GM19351 (cell line): ENCODE data around the gene FRMPD4.

Experiments used
- ATAC-seq: cut with Tn5 transposase; IDR thresholded peaks from one replicate; pipeline ENCODE4 v1.9.1; 2021; ENCODE audit warnings: mild to moderate bottlenecking, moderate library complexity; ENCODE audit not compliant: unreplicated experiment

The FRMPD4 gene

DNA sequence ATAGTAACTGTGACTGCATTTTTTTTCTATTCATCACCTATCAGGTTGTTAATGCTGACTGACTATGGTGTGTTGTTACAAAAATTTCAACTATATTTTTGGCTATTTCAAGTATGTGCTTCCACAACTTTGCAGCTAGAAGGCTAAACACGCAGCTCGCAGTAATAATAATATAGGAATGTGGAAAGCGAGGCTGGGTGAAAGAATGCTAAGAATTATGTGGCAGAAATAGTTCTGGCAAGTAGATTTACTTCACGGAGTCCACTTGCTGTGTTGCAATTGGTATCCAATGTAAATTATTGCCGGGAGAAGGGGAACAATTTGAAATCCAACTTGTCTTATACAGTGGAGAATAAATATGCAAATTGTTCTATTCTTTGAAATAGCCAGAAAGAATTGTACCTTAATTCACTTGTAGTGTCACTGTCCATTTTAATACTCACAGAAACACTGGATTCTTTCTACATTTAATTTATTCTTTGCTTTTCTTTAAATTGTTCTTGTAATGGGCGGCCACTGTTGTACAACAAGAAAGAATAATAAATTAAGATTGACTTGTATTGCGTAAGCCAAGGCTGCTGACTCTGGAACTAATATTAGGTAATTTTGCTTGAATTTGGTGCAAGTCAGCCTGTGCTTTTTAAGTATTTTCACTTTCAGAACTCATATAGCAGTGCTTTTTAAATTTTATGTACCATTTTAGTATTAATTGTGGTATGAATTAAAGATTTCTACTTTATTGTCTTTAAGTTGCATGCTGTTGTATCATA, 154.9 kb downstream of the FRMPD4 start:
- no peak for ATAC-seq

GRCh38 chrX:12297353-12297752, 159.1 kb downstream of the FRMPD4 start:
- no peak for ATAC-seq

DNA sequence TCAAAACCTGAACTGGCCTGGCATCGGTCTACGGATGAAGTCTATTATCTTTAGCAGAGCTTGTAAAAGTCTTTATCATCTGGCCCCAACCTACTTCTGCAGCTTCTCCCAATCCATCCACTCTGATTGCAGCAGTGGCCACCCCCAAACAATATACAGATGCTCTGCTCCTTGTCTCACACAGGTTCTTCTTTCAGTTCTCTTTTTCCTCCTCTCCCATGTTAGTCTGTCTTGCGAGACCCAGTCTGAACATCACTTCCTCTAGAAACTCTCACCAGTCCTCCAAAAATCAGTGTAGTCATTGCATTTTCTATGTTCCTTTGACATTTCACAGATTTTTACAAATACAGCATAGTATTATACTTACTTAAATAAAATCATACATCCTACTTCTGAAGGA, 163.0 kb downstream of the FRMPD4 start:
- ATAC-seq, result no peak

DNA sequence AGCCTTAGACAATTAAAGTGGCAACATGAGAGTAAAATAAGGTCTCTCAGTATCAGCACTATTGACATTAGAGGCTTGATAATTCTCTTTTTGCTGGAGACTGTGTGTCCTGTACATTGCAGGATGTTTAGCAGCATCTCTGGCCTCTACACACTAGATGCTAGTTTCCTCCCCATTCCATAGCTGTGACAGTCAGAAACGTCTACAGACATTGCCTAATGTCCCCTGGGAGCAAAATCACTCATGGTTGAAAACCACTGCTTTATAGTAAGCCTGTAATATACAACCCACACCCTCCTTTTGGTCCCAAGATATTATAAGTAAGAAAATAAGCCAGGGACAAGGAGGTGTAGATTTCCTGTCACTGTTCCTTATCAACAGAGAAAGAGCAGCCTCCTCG, 166.0 kb downstream of the FRMPD4 start:
- no peak for ATAC-seq

DNA sequence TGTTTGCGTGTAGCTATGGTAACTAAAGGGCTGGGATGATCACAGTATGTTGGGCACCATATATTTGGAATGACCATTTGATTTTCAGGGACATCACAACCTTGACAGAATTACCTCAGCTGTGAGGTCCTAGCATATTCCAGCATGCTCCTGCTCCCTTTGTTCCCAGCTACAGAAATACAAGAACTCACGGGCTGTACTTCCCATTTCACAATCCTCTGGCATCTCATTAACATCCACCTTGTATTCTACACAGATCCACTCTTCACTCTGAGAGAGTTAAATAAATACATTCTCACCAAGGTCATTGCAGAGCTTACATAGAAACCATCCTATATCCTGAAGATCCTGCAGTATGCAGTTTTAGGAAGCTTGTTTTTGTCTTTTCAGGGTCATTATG, 169.7 kb downstream of the FRMPD4 start:
- ATAC-seq, result no peak

GRCh38 chrX:12308420-12308819, 170.1 kb downstream of the FRMPD4 start:
- ATAC-seq, result no peak

DNA sequence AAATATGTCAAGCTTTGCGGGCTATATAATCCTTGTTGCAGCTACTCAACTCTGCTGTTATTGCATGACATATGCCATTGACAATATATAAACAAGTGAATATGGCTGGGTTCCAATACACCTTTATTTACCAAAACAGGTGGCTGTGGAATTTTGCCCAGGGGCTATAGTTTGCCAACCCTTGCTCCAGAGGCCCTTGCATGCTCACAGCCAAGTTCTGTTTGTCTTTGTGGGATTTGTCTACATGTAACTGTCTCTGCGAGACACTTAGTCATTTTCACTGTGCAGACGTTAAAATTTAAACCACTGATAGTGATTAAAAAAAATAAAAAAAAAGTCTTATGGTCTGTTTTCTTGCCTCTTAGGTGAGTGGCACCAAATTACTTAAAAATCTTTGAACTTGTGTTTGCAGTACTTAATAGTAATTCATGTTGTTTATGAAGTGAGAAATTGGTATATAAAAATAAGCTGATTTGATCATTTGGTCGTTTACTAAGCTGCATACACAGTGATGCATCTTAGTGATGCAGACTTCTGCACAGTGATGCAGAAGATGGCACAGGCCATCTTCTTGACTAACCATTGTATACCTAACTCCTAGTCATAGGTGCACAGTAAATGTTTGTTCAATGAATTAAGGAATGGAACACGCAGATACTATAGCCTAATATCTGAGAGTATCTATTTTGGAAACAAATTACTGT, 170.9 kb downstream of the FRMPD4 start:
- no peak for ATAC-seq

- ATAC-seq, result no peak
Measured at GRCh38 chrX:12309744-12310076, 171.4 kb downstream of the FRMPD4 start.

GRCh38 chrX:12314651-12315050, 176.4 kb downstream of the FRMPD4 start:
- ATAC-seq, result no peak

DNA sequence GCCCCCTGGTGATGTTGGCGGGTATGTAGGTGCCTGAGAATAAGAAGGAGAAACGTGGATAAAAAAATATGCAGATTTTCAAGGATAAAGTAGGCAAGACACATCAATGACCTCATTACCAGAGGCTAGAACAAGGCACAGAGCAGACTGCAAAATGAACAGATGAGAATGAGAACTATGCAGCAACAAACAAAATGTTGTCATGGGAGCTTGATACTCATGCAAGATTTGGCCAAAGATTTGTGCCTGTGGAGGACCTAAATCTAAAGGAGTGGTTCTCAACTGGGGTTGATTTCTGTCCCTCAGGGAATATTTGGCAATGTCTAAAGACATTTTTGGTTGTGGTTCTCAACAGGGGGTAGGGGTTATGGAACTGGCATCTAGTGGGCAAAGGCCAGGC, 177.3 kb downstream of the FRMPD4 start:
- no peak for ATAC-seq

DNA sequence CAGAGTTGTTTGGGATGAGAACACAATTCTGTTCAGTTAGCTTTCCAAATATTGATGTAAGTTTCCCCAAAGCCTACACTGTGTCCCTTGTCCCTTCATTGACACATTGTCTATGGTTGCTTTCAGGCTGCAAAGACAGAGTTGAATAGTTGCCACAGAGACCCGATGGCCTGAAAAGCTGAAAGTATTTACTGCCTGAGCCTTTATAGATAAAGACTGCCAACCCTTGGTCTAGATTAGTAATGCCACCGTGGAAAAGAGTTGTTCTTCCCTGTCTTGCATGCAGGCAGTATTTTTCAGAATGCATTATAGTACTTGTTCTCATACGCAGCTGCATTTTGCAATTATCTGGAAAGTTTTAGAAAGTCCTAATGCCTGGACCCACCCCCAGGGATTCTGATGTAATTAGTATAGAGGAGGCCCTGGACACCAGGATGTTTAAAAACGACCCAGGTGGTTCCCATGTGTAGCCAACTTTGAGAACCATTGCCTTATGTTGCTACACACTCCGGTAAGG, 180.8 kb downstream of the FRMPD4 start:
- no peak for ATAC-seq

- no peak for ATAC-seq
Measured at GRCh38 chrX:12319992-12320391, 181.7 kb downstream of the FRMPD4 start.

- no peak for ATAC-seq
Measured at GRCh38 chrX:12322031-12322430, 183.8 kb downstream of the FRMPD4 start.

DNA sequence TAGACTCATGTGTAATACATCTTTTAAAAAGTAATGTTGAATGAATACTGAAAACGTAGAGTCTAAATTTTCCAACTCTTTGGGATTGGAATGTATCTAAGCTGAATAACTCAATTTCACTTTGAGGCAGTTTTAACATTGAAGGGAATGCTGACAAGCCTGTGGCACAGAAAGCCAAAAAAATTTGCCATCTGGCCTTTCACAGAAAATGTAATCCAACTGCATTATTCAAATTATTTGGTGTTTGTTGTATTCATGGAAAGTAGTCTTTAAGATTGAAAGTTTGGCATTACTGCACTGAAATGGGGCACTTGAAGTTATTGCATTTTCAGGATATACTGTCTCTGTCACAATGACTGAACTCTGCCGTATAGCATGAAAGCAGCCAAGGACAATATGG, 186.9 kb downstream of the FRMPD4 start:
- ATAC-seq, result no peak

- no peak for ATAC-seq
Measured at GRCh38 chrX:12327836-12328235, 189.6 kb downstream of the FRMPD4 start.

- no peak for ATAC-seq
Measured at GRCh38 chrX:12329476-12329875, 191.2 kb downstream of the FRMPD4 start.

DNA sequence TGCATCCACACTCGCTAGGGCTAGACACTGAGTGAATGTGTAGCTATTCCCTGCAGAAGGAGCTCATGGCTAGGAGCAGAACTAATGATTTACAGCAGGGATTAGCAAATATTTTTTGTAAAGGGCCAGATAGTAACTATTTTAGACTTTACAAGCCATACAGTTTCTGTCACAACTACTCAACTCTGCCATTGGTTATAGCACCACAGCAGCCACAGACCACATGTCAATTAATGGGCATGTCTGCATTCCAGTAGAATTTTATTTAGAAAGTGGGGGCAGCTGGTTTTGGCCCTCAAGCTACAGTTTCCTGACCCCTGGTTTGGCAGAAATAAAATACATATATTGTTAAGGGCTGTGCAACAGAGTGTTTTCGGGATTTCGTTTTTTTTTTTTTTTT, 192.6 kb downstream of the FRMPD4 start:
- no peak for ATAC-seq

DNA sequence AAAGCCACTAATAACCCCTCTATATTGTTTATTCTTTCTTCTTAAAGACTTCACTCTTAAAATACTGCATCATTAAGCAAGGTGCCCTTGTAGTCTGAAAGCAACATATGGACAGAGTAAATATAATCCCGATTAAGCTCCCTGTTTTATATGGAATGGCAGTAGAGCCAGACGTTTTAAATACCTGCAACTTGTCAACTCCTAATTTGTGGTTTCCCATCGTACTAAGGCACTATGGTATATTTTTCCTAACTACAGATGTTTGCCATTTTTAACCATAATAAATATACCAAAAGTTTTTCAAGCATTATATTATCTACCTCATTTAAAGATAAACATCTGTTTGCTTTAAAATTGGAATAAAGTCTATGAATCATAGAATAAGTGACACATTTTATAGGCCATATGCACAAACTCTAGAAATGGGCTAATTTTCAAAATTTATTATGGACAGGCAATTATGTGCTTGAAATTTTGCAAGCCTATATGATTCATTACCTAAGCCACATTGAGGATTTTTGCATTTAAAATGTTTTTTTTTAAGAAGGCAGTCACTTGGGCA, 194.6 kb downstream of the FRMPD4 start:
- ATAC-seq, result no peak

DNA sequence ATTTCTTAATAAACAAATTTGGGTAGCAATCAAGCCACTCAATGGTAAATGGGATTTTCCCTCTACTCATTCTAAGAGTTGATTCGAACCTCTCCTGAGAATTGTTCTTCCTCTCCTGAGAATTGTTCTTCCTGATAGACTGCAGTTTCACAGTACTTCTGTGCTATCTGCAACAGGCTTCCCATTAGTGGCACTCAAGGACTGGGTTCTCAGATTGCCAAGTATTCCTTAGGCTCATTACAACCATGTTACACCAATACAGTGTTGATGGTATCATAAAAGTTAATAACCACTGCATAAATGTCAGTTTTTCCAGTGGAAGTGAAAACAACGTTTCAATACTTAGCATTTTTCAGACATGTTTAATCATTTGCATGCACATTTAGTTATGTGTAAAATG, 201.6 kb downstream of the FRMPD4 start:
- ATAC-seq, result no peak

DNA sequence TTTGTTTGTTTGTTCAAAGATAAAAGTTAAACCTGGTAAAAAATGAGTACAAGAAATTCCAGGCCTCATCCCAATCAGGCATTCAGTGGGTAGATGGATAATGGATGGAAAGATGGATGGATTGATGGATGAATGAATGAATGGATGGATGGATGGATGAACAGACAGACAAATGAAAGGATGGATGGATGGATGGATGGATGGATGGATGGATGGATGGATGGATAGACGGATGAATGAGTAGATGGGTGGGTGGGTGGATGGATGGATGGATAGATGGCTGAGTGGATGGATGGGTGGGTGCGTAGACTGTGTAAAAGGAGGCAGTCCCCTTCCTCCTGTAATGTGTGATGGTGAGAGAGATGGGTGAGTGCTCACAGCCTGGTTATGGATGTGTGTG, 206.7 kb downstream of the FRMPD4 start:
- ATAC-seq, result no peak

- ATAC-seq, result no peak
Measured at GRCh38 chrX:12349201-12349600, 210.9 kb downstream of the FRMPD4 start.

DNA sequence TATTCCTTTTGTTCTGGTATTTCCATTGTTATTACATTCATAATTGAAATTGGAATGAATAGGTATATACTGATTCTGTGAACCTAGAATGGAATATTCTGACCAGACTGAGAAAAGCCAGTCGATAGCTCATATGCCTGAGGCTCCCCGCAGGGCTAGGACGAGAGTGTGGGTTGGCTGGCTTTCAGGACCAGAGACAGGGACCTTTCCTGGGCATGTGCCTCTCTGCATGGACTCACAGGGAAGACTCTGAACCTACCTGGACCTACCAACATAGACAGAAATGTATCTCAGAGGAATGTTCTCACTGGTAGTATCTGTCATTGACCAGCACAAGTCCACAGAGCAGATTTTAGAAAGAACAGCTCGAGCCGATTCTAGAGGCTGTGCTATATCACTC, 214.6 kb downstream of the FRMPD4 start:
- no peak for ATAC-seq
